Femur (tissue), 1 donor: ENCODE results near the gene CHIA.

Source experiments
- DNase-seq: peaks from one replicate; pipeline ENCODE4 v3.0.0-alpha.2; 2017

Gene CHIA

GRCh38 chr1:111369645-111370044, 79.0 kb downstream of the CHIA start:
- no peak for DNase-seq
